Measurements from ENCODE around the gene IL4R. TPM values are rescaled to one million over a fixed set of nuclear protein-coding genes. Genes with fewer than 3 reads are reported as not detected.

The IL4R gene
- total RNA-seq, 1 experiment from 2014 or later: 99.0 TPM

DNA sequence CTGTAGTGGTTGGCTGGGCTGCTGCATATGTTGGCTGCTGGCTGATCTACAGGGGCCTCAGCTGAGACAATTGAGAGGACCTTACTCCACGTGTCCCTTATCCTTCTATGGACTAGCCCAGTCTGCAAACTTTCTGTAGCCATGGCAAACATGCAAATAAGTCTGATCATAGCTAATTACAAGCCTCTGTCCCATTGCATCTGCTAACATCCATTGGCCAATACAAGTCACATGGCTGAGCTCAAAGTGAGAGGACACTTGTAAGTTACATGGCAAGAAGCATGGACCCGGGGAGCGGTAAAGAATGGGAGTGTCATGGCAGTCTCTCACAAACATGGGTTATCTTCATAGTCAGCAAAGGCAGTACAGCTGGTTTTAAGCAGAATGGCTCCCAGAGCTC lies 11.6 kb upstream of the IL4R start:
- H3K4me1 Mint-ChIP-seq (ENCODE audit: low read depth, unreplicated experiment): no peaks in the 10 kb centered on the region
- no peak overlapping the region for H3K27ac Mint-ChIP-seq (ENCODE audit: unreplicated experiment)
- H3K9me3 Mint-ChIP-seq (ENCODE audit: low read depth, unreplicated experiment): peaks cover 3% of the 10 kb centered on the region
- CTCF ChIA-PET: no interaction called here
- BruUV-seq (replicated peaks): no TSS peak
- no peaks in the 10 kb centered on the region for H3K27me3 Mint-ChIP-seq (ENCODE audit: unreplicated experiment)
- no peak for DNase-seq
- H3K4me3 Mint-ChIP-seq (ENCODE audit: low read depth, unreplicated experiment): no peak overlapping the region
- no peak for TF ChIP-seq CTCF (IDR thresholded peaks at IDR 0.05; ENCODE audit: unreplicated experiment)
- no peaks in the 10 kb centered on the region for H3K36me3 Mint-ChIP-seq (ENCODE audit: insufficient read depth, unreplicated experiment)
- intact Hi-C loops (cut with micrococcal nuclease; ENCODE audit: unreplicated experiment): no loop called here

- CTCF ChIA-PET: interaction anchor here (0.8 kb wide), 1 partner anchor 12 kb away, joined by 3 read pairs; no protein-coding TSS in a partner anchor
- Mint-ChIP-seq H3K27ac (ENCODE audit: unreplicated experiment) (no peak overlapping the region), H3K27me3 (ENCODE audit: unreplicated experiment) (no peaks in the 10 kb centered on the region), H3K9me3 (ENCODE audit: low read depth, unreplicated experiment) (peaks cover 3% of the 10 kb centered on the region), H3K4me1 (ENCODE audit: low read depth, unreplicated experiment) (no peaks in the 10 kb centered on the region), H3K4me3 (ENCODE audit: low read depth, unreplicated experiment) (no peak overlapping the region), H3K36me3 (ENCODE audit: insufficient read depth, unreplicated experiment) (no peaks in the 10 kb centered on the region)
- intact Hi-C loops (cut with micrococcal nuclease; ENCODE audit: unreplicated experiment): no loop called here
- DNase-seq: no peak
- no TSS peak for BruUV-seq (replicated peaks)
- no peak for TF ChIP-seq CTCF (IDR thresholded peaks at IDR 0.05; ENCODE audit: unreplicated experiment)
Measured at GRCh38 chr16:27303256-27304100, 10.3 kb upstream of the IL4R start.

GRCh38 chr16:27304102-27304501 lies 9.7 kb upstream of the IL4R start:
- BruUV-seq (replicated peaks): no TSS peak
- peaks cover 3% of the 10 kb centered on the region for H3K9me3 Mint-ChIP-seq (ENCODE audit: low read depth, unreplicated experiment)
- intact Hi-C loops (cut with micrococcal nuclease; ENCODE audit: unreplicated experiment): no loop called here
- H3K36me3 Mint-ChIP-seq (ENCODE audit: insufficient read depth, unreplicated experiment): no peaks in the 10 kb centered on the region
- CTCF ChIA-PET: interaction anchor here (0.8 kb wide), 1 partner anchor 11 kb away, joined by 3 read pairs; no protein-coding TSS in a partner anchor
- no peak overlapping the region for H3K4me3 Mint-ChIP-seq (ENCODE audit: low read depth, unreplicated experiment)
- no peak for DNase-seq
- no peaks in the 10 kb centered on the region for H3K4me1 Mint-ChIP-seq (ENCODE audit: low read depth, unreplicated experiment)
- H3K27me3 Mint-ChIP-seq (ENCODE audit: unreplicated experiment): no peaks in the 10 kb centered on the region
- TF ChIP-seq CTCF (IDR thresholded peaks at IDR 0.05; ENCODE audit: unreplicated experiment): no peak
- H3K27ac Mint-ChIP-seq (ENCODE audit: unreplicated experiment): no peak overlapping the region

DNA sequence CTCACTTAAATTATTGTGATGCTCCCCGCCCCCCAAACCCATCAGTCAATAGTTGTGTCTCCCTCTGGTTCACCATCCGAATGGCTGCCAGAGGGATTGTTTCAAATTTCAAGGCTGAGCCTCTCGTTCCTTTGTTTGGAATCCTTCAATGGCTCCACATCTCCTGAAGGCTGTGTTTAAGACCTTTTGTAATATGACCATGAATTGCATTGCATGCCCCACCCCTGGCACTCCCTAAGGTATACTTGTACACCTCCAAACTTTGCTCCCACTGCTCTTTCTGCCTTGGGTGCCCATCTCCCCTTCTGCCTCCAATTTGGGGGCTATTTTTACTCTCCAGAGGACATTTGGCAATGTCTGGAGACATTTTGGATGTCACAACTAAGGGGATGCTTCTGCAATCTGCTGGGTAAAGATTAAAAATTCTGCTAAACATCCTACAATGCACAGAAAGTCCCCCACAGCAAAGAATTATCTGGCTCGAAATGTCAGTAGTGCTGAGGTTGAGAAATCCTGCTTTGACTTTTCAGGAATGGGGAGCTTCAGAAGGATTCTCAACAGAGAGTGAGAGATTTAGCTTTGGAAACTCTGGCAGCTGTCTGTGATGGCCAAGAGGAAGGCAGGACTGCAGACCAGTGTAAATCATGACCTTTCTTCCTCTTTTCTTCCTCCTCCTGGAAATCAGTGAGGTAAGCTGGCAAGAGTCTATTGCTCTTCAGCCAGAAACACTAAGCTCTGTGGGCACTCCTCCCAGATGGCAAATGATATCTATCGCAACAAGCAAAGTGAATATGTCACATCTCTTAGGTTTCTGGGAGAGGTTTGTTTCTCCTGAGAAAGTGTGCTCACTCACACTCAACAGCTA lies 8.7 kb upstream of the IL4R start:
- H3K4me1 Mint-ChIP-seq (ENCODE audit: low read depth, unreplicated experiment): no peaks in the 10 kb centered on the region
- intact Hi-C loops (cut with micrococcal nuclease; ENCODE audit: unreplicated experiment): no loop called here
- H3K4me3 Mint-ChIP-seq (ENCODE audit: low read depth, unreplicated experiment): no peak overlapping the region
- TF ChIP-seq CTCF (IDR thresholded peaks at IDR 0.05; ENCODE audit: unreplicated experiment): no peak
- H3K27ac Mint-ChIP-seq (ENCODE audit: unreplicated experiment): no peak overlapping the region
- BruUV-seq (replicated peaks): no TSS peak
- no peaks in the 10 kb centered on the region for H3K27me3 Mint-ChIP-seq (ENCODE audit: unreplicated experiment)
- H3K9me3 Mint-ChIP-seq (ENCODE audit: low read depth, unreplicated experiment): peaks cover 3% of the 10 kb centered on the region
- no peaks in the 10 kb centered on the region for H3K36me3 Mint-ChIP-seq (ENCODE audit: insufficient read depth, unreplicated experiment)
- DNase-seq: no peak
- CTCF ChIA-PET: no interaction called here
